Measurements from ENCODE around the gene RRP36. TPM values are rescaled to one million over a fixed set of nuclear protein-coding genes. Genes with fewer than 3 reads are reported as not detected.

The RRP36 gene, protein sequence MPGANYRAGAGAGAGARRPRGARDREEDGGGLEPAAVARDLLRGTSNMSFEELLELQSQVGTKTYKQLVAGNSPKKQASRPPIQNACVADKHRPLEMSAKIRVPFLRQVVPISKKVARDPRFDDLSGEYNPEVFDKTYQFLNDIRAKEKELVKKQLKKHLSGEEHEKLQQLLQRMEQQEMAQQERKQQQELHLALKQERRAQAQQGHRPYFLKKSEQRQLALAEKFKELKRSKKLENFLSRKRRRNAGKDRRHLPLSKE
- total RNA-seq (2021) = 104 and 115 TPM in 2 replicates
- Bru-seq, nascent RNA = percentile 82 among the genes with signal in this experiment
- BruChase-seq, experiment 1, labeled RNA remaining after a 2-hour chase = percentile 87 among the genes with signal in this experiment
- BruChase-seq, experiment 2, labeled RNA remaining after a 6-hour chase = percentile 94 among the genes with signal in this experiment
- long read RNA-seq, transcript RRP36-201 (7 exons, 1,159 nt) = major isoform, 103 of 115 reads
- long read RNA-seq, partial matches to known transcripts = 2 of 115 reads
- long read RNA-seq, other reads (novel, unspliced or antisense) = 10 of 115 reads

DNA sequence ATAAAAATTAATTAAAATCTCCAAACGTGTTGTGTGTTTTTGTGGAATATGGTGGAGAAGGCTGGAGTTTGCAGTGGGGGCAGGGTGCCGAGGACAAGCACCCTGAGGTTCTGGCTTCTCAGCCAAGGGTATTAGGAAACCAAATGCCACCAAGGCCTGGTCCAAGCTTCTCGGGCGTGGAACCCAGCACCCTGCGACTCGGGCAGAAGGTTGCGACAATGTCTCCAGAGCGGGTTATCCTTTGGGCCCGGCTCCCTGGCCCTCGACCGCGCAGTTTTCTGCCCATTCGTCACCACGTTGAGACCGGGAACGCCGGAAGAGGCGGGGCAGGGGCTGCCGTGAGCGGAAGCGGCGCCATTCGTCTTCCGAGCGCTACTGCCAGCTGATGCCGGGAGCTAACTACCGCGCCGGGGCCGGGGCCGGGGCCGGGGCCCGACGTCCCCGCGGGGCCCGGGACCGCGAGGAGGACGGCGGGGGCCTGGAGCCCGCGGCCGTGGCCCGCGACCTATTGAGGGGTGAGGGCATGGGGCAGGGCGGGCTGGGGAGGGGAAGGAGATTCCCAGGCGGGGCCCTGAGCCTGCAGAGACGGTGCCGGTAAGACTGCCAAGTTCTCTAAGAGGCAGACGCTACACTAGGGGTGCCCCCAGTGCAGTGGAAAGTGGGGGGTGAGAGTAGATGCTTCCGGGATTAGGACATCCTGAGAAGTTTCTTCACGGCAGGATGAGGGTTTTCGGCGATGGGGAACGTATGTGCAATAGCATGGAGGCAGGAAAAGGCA lies at the start of gene RRP36:
Gene RRP36, plus strand, starts transcription at position 354 of the 778 bp plus-strand sequence. Its CDS starts 32 bp downstream, at position 386.
- BruUV-seq (replicated peaks) = TSS peak; percentile 61
- peaks cover 15% of the 10 kb centered on the region for H3K4me1 ChIP-seq (ENCODE audit: insufficient read depth, low read length, poor library complexity, severe bottlenecking)
- no peaks in the 10 kb centered on the region for H3K9me3 ChIP-seq (ENCODE audit: low read depth, low read length, poor library complexity, severe bottlenecking)
- intact Hi-C loops (cut with micrococcal nuclease; ENCODE audit: unreplicated experiment) = no loop called here
- peak within 1 kb of the TSS; percentile 93 for H3K4me3 ChIP-seq (ENCODE audit: low read depth, low read length, poor library complexity, severe bottlenecking)
- ChIA-PET CTCF (no interaction called here), POLR2A (ENCODE audit: low non-redundant PET) (interaction anchor here (0.6 to 0.7 kb wide), 3 partner anchors 42 to 1332 kb away, joined by 3 to 9 read pairs (median 7); partner anchors contain the start of gene PEX6)
- H3K36me3 ChIP-seq (ENCODE audit: insufficient read depth, low read length, poor library complexity, severe bottlenecking) = peaks cover 55% of the 10 kb centered on the region
- peak within 1 kb of the TSS; percentile 76 for H3K27ac ChIP-seq (ENCODE audit: low read depth, low read length, poor library complexity, severe bottlenecking)
- H3K27me3 ChIP-seq (replicated peaks; ENCODE audit: insufficient read depth, low read depth, low read length, poor library complexity) = no peaks in the 10 kb centered on the region
- TF ChIP-seq, protein P1, sequence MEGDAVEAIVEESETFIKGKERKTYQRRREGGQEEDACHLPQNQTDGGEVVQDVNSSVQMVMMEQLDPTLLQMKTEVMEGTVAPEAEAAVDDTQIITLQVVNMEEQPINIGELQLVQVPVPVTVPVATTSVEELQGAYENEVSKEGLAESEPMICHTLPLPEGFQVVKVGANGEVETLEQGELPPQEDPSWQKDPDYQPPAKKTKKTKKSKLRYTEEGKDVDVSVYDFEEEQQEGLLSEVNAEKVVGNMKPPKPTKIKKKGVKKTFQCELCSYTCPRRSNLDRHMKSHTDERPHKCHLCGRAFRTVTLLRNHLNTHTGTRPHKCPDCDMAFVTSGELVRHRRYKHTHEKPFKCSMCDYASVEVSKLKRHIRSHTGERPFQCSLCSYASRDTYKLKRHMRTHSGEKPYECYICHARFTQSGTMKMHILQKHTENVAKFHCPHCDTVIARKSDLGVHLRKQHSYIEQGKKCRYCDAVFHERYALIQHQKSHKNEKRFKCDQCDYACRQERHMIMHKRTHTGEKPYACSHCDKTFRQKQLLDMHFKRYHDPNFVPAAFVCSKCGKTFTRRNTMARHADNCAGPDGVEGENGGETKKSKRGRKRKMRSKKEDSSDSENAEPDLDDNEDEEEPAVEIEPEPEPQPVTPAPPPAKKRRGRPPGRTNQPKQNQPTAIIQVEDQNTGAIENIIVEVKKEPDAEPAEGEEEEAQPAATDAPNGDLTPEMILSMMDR (conservative IDR thresholded peaks at IDR 0.05; ENCODE audit: low read depth, low read length) = no peak
- no peak for TF ChIP-seq EZH2 (IDR thresholded peaks at IDR 0.05; ENCODE audit: borderline replicate concordance, low read depth, low read length, poor library complexity, severe bottlenecking)
- DNase-seq (ENCODE audit: low spot score) = peak; percentile 88

DNA sequence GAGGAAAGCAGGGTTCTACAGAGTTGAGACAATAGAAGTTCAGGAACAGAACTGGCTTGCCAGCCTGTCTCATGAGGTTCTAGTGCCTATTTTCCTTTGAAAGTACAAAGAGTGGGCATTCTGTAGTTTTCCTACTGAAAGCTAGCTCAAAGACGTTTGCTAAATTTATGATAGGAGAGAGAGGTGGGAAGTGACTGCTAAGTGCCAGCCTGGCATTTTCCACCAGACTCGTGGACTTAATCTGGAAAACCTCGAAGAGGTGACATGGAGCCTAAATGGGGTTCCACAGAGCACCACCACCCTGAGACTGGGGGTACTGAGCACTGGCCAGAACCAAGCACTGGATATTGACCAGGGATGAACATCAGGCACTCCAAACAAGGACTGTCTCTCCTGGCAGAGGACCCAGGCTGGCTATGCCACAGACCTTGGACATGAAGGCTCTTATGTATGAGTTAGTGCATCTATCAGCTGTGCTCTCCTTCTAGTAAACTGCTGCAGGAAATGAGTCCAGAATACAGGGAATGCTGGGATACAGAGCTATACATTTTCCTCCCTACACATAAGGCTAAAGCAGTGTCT lies 49.6 kb upstream of the RRP36 start:
- no peak for DNase-seq (ENCODE audit: low spot score)
- Histone ChIP-seq H3K4me1 (ENCODE audit: insufficient read depth, low read length, poor library complexity, severe bottlenecking) (peaks cover 10% of the 10 kb centered on the region), H3K27me3 (replicated peaks; ENCODE audit: insufficient read depth, low read depth, low read length, poor library complexity) (no peaks in the 10 kb centered on the region), H3K9me3 (ENCODE audit: low read depth, low read length, poor library complexity, severe bottlenecking) (no peaks in the 10 kb centered on the region), H3K36me3 (ENCODE audit: insufficient read depth, low read length, poor library complexity, severe bottlenecking) (peaks cover 7% of the 10 kb centered on the region), H3K4me3 (ENCODE audit: low read depth, low read length, poor library complexity, severe bottlenecking) (no peak overlapping the region), H3K27ac (ENCODE audit: low read depth, low read length, poor library complexity, severe bottlenecking) (peak overlapping the region; percentile 71)
- CTCF ChIA-PET = interaction anchor here (1.3 kb wide), 1 partner anchor 12 kb away, joined by 3 read pairs; the partner anchor contains the start of gene PPP2R5D
- no TSS peak for BruUV-seq (replicated peaks)
- TF ChIP-seq EZH2 (IDR thresholded peaks at IDR 0.05; ENCODE audit: borderline replicate concordance, low read depth, low read length, poor library complexity, severe bottlenecking) = no peak
- TF ChIP-seq, protein P1 (conservative IDR thresholded peaks at IDR 0.05; ENCODE audit: low read depth, low read length) = no peak
- intact Hi-C loops (cut with micrococcal nuclease; ENCODE audit: unreplicated experiment) = no loop called here
- POLR2A ChIA-PET (ENCODE audit: low non-redundant PET) = no interaction called here

DNA sequence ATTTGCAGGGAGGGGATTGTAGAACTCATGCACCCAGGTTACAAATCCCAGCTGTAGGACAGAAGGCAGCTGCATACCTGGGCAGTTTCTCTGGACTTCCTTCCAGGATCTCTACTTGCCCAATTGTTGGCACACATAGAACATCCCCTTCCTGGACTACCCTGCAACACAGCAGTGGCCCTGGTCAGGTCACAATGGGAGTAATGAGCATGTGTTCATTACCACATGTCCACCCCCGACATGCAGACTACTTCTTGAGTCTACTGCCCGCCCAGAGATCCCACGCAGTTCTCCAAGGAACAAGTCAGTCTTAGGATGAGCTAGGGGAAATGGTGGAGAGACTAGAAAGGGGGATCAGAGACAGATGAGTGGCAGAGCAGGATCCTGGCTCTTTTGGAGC lies 47.5 kb upstream of the RRP36 start:
- H3K4me3 ChIP-seq (ENCODE audit: low read depth, low read length, poor library complexity, severe bottlenecking) = no peak overlapping the region
- no peaks in the 10 kb centered on the region for H3K27me3 ChIP-seq (replicated peaks; ENCODE audit: insufficient read depth, low read depth, low read length, poor library complexity)
- intact Hi-C loops (cut with micrococcal nuclease; ENCODE audit: unreplicated experiment) = no loop called here
- no peak overlapping the region for H3K27ac ChIP-seq (ENCODE audit: low read depth, low read length, poor library complexity, severe bottlenecking)
- POLR2A ChIA-PET (ENCODE audit: low non-redundant PET) = no interaction called here
- no peak for TF ChIP-seq EZH2 (IDR thresholded peaks at IDR 0.05; ENCODE audit: borderline replicate concordance, low read depth, low read length, poor library complexity, severe bottlenecking)
- TF ChIP-seq, protein P1 (conservative IDR thresholded peaks at IDR 0.05; ENCODE audit: low read depth, low read length) = no peak
- CTCF ChIA-PET = no interaction called here
- peaks cover 10% of the 10 kb centered on the region for H3K36me3 ChIP-seq (ENCODE audit: insufficient read depth, low read length, poor library complexity, severe bottlenecking)
- H3K4me1 ChIP-seq (ENCODE audit: insufficient read depth, low read length, poor library complexity, severe bottlenecking) = peaks cover 10% of the 10 kb centered on the region
- BruUV-seq (replicated peaks) = no TSS peak
- no peak for DNase-seq (ENCODE audit: low spot score)
- no peaks in the 10 kb centered on the region for H3K9me3 ChIP-seq (ENCODE audit: low read depth, low read length, poor library complexity, severe bottlenecking)
